Sciatic nerve (tissue), 2 donors: Measurements from ENCODE around the gene AK8. TPM values are rescaled to one million over a fixed set of nuclear protein-coding genes. Genes with fewer than 3 reads are reported as not detected.

Source experiments
- ATAC-seq: fragments of 200-7000 bp; cut with Tn5 transposase; one replicate; pipeline ENCODE4 v1.9.1; 2020; ENCODE audit warnings: mild to moderate bottlenecking, moderate library complexity
- DNase-seq: peaks from one replicate; pipeline ENCODE4 v3.0.0-alpha.2; 2020; ENCODE audit warnings: low spot score
- intact Hi-C: fragments of 100-400 bp; cut with DNase I; formaldehyde crosslinking; loops from one replicate; pipeline ENCODE4 v1.14.2; 2022
- total RNA-seq: library from RNA; stranded (reverse); fragmentation: NEBNext Ultra II Directional; extraction: Animal tissue kit (Norgen Biotek cat#: 25700); gene quantifications from one replicate; pipeline ENCODE4 v1.2.1, GENCODE V29; 2021
- donor health status: DM: no; HTN: no; CAD: no.
- donor health status: DM: no; HTN: no; CAD: no.

The AK8 gene
- total RNA-seq, 1 donor from 2014 or later, result 1.6 TPM

DNA sequence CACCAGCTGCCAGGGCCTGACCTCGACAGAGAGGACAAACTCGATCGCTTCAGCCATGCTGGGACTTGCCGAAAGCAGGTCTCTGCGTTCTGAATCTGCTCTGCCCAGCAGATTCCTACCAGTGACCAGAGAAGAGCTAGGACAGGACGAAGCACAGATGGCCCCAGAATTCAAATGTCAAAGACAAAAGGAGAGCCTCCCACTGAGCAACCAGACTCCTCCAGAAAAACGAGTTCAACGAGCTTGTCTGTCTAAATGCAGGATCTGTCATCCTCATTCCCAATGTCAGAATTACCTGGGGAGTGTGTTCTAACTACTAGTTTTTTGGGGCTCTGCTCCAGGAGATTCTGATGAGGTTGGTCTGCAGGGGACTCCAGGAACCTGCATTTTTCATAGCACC, 13.4 kb downstream of the AK8 start:
- intact Hi-C loops, result no loop called here
- ATAC-seq (no peak), DNase-seq (no peak)

DNA sequence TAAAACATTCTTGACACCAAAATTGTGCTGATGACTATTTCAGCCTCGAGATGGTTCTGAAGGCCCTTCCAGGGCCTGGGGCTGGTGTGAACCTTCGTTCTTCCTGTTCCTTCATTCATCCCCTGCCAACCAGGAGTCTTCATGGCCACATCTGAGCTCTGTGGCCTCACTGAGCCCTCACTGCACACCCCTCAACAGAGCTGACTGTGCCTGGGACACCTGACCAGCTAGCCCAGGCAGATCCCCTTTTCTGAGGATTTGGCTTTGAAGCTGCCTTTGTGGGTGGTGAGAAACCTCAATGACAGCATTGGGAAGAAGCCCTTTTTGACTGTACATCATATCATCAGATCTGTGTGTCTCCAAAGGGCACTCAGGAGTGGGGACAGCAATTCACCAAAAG, 13.8 kb downstream of the AK8 start:
- DNase-seq, result no peak
- intact Hi-C loops, result no loop called here
- ATAC-seq, result no peak

DNA sequence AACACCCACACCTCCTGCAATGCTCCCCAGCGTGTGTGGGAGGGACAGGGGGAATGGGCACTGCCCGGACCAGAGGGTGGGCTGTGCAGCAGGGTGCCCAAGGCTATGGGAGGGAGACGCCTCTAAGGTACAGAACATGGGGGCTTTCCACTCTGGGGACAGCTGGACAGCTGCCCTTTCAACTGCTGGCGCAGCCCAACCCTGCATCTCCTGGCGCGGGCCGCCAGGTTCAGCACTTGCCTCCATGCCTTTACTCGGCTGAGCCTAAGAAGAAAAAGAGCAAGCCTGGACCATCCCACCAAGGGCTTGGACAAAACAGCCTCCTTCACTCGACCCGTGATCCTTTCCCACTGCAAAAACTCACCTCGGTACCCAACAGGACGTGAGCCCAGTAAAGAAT, 15.0 kb downstream of the AK8 start:
- intact Hi-C loops, result no loop called here

DNA sequence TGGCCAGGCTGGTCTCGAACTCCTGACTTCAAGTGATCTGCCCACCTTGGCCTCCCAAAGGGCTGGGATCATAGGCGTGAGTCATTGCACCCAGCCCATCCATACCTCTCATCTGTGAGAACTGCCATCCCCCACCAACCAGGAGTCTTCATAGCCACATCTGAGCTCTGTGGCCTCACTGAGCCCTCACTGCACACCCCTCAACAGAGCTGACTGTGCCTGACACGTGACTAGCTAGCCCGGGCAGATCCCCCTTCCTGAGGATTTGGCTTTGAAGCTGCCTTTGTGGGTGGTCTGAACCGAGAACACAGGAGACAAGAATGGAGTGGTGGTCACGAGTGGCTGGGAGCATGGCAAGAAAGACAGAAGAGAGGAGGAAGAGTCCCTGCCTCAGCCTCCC, 15.6 kb downstream of the AK8 start:
- ATAC-seq (no peak), DNase-seq (no peak)
- intact Hi-C loops, result no loop called here

More for the DNA sequence above, 15.0 kb downstream of the AK8 start:
- ATAC-seq, result no peak
- no peak for DNase-seq

DNA sequence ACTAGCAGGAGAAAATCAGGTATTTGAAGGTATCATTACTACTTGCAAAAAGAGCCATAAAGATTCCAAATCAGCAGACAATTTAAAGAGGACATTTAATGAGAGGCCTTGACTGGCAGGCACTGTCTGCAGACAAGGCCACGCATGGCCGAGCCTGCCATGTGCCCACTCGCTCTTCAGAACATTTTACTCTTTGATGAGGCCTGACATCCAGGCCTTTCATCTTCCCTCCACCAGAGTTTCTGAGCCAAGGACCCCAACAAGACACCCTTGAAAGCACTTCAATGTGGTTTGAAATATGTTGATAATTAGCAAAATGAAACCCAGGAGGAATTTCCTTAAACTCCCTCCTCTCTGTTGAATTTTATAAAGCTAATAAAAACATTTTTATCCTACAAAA, 16.4 kb downstream of the AK8 start:
- ATAC-seq, result no peak
- intact Hi-C loops, result no loop called here
- no peak for DNase-seq

DNA sequence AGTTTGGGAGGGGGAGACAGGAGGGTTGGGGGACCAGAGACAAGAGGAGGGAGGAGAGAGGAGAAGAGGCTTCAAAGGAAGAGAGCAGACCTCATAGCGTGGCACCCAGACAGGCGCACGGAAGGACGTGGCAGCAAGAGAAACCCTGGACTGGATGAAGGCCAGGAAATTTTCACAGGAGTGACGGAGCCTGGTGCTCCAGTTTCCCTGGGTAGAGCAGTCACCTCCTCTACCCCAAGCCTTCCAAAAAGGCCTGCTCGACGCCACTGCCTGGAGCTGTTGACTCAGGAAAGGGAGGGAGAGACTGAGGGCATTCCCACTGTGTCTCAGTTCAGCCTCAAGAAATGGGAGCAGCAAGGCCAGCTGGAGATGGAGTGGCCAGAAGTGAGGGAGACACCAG, 19.3 kb downstream of the AK8 start:
- intact Hi-C loops, result no loop called here
- ATAC-seq (no peak), DNase-seq (no peak)

DNA sequence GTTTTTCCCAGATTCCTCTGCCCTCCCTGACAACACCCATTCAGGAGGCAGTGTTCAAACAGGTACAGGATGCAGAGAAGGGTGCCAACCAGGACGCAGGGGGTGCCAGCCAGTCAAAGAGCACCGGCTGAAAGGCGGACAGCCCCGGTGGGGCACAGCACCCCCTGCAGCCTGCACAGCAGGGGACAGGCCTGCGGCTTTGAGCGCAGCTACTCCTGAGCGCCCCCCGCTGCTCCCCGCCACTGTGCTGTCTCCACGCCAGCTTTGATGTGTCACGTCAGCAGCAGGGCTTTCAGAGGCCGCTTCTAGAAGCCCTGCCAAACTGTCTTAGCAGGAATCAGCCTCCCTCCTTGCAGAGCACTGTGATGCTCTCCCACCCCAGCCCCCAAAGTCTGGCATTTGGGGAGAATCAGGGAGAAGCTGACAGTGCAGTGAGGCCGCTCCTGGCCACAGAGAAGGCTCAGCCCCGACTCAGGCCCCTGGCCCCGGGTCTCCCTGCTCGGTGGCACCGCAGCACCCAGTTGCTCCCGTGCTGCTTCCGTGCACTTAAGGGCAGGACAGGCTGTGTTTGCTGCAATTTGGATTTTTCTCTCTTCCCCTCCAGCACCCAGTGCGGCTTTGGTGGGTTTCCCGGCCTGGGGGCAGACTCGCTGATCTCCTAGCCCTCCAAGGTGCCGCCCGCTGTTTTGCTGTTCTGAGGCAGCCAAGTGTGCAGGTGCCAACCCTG, 20.3 kb downstream of the AK8 start:
- no peak for DNase-seq
- peak; percentile 71 for ATAC-seq
- intact Hi-C loops, result no loop called here

DNA sequence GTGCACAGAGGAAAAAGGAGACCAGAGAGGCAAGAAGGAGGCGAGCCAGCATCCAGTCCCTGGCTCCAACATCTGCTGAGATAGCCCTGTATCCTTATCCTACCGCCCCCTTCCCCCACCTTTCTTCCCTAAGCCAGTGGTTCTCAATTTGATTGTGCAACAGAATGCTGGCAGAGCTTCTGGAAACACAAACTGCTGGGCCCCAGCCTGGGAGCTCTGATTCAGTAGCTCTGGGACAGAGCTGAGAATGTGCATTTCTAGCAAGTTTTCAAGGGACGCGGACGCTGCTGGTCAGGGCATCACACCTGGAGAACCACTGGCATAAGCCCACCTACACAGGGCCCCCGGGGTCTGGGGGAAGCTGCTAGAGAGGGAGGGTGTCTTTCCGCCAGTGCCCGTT, 21.1 kb downstream of the AK8 start:
- intact Hi-C loops, result no loop called here
- ATAC-seq (peak; percentile 96), DNase-seq (peak; percentile 75)

DNA sequence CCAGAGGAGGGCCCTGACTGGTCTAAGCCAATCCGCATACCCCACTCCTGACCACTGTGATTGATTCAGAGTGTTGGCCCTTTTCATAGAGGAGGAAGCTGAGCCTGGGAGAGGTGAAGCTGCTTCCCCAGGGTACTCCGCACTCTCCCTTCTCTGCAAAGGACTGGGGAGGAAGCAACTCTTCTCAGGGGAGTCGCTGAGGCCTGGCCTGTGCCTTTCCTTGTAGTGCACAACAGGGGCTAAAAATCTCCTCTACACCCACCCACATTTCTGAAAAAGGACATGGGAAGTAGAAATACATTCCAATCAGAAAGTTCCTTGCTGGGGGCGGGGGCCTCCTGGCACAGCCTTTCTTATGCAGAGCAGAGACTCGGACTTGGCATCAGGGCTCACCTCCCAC, 22.2 kb downstream of the AK8 start:
- DNase-seq (no peak), ATAC-seq (no peak)
- intact Hi-C loops, result no loop called here

DNA sequence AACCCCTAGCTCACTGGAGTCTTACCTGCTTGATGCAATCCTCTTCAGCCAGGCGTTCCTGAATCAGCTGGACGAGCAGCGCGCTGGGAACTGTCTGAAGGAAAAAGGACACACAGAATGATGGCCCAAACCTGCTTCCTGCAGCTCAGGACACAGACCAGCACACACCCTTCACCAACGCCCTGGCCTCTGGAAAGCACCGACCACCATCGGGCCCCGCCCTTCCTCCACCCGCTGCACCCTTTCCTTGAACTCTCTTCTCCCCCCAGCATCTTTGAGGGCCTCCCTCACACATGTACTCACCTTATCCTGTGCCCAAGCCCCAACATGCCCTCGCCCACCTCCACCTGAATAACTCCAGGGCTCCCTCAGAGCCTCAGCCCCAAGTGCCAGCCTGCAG, 23.3 kb downstream of the AK8 start:
- DNase-seq, result no peak
- intact Hi-C loops, result no loop called here

DNA sequence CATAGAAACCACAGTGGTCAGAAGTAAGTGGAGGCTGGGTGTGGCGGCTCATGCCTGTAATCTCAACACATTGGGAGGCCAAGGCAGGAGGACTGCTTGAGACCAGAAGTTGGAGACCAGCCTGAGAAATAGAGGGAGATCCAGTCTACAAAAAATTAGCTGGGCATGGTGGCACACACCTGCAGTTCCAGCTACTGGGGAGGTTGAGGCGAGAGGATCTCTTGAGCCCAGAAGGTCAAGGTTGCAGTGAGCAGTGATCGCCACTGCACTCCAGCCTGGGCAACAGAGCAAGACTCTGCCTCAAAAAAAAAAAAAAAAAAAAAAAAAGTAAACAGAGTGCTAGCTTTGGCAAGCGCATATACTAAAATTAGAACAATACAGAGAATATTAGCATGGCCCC, 24.6 kb downstream of the AK8 start:
- ATAC-seq, result no peak
- intact Hi-C loops, result no loop called here

More for the DNA sequence above, 23.3 kb downstream of the AK8 start:
- ATAC-seq, result no peak

DNA sequence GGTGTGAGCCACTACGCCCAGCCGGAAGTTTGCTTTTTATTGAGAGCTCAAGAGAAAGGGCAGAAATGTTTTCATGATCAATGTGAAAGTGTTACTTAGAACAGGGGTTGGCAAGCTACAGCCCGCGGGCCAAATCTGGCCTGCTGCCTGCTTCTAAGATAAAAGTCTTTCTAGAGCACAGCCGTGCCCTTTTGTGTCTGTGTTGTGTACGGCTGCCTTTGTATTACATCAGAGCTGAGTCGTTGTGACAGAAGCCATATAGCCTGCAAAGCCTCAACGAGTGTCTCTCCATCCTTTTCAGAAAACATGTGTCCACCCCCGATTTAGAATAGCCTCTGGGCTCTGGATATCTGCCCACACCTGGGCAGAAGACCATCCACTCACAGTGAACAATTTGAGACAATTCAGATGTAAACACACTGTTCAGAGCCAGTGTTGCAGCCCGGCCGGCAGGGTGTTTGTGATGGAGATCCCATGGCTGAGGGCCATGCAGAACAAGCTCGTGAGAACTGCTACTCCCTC, 28.8 kb downstream of the AK8 start:
- no peak for DNase-seq
- intact Hi-C loops, result no loop called here
- ATAC-seq, result no peak

More for the DNA sequence above, 24.6 kb downstream of the AK8 start:
- DNase-seq, result no peak

DNA sequence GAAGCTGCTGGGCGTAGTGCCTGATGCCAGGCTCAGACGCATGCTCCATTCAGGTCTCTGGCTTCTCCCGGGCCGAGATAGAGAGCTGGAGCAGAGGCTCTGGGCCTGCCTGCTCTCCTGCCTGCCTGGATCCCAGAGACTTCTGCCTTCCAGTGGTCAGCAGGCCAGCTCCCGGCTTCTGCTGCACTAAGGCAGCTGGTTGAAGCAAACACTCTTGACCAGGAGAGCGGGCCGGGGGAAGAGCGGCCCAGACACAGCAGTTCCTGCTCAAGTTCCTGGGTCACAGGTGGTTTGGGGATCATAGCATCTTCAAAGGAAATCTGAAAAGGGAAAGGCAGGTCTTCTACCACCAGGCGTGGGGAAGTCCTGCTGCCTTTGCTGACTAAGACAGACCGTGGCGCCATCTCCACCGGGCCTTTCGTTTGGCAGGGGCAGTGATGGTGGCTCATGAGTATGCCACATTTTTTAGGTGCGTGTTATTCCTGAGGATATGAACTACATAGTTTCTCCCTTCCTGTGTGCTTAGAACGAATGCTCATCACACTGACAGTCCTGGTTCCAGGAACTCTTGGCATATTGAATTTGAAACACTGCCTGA, 31.1 kb downstream of the AK8 start:
- no peak for ATAC-seq
- intact Hi-C loops, result no loop called here
- no peak for DNase-seq

DNA sequence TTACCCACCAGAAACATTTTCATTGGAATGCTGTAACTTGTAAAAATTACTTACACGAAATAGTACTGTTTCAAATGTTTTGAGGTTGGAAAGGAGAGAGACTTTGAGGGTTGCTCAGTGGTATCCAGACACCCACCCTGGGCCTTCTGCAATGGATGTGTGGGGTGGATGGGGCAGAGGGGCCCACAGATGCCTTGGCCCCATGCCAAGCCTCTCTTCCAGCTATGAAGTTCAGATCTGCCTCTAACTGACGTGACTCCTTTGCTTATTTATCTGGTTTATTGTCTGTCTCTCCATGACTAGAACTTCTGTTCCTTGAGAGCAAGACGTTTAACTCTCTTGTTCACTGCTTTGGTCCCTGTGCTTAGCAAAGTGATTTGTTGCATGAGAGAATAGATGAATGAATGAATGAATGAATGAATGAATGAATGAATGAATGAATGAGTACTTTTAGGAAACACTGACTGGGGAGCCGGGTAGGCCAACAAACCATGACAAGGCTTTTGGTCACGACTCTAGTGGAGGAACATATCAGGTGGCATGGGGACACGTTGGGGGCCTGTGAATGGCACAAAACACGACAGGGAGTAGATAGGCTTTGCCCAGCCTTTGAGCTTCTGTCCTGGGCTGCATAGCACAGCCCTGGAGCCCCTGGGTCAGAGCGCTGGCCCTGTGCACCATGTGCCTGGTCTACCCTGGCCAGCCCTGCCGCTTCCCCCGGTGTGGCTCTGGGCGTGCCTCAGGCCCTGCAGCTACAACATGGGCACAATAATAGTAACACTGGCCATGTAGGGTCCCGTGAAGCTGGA, 31.8 kb downstream of the AK8 start:
- no peak for ATAC-seq
- DNase-seq, result no peak
- intact Hi-C loops, result no loop called here

DNA sequence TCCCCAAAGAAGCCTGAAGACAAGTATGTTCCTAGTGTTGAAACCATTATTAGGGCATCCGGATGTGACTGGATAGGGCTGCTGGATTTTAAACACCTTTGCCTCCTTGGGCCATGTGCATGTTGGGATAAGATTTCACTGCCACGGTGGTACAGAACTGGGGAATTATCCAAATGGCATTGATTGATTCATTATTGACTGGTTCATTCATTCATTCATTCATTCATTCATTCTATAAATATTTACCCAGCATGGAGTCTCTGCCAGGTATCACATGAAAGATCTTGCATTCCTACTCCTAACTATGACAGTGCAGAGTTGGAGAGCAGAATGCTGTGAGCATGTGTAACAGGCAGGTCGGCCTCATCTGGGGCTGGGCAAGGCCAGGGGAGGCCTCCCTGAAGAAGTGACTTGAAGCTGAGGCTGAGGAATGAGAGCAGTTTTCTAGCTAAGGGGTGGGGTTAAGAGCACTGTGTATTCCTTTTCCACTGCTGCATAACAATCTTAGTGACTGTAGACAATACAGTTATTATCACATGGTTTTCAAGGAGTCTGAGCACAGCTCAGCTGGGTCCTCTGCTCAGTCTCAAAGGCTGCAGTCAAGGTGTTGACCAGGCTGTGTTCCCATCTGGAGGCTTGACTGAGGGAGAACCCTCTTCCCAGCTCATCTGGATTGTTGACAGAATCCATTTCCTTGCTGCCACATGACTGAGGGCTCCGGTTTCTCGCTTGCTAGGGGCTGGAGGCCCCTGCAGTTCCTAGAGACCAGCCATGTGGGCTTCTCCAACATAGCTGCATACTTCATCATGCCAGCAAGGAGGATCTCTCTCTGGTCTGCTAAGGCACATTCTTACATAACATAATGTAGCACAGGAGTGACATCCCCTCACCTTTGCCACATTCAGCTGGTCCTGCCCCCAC, 35.7 kb downstream of the AK8 start:
- intact Hi-C loops, result no loop called here
- no peak for ATAC-seq

DNA sequence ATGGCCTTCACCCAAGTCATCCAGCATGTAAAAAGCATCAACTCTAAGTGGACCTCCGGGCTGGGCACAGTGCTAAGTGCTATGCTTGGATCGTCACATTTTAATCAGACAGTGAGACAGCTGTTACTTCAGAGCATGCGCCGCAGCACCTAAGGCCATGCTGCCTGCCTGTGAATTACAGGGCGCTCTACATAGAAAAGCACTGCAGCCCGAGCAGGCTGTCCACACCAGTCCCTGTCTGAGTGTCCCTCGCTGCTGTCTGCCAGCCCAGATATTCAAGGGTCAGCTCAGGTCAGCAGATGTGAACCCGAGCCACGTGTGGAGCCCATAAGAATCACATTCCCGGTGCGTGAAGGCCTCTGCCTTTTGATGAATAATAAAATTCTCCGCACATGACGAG, 37.1 kb downstream of the AK8 start:
- ATAC-seq (no peak), DNase-seq (peak; percentile 34)
- intact Hi-C loops, result no loop called here

More for the DNA sequence above, 35.7 kb downstream of the AK8 start:
- peak; percentile 17 for DNase-seq

DNA sequence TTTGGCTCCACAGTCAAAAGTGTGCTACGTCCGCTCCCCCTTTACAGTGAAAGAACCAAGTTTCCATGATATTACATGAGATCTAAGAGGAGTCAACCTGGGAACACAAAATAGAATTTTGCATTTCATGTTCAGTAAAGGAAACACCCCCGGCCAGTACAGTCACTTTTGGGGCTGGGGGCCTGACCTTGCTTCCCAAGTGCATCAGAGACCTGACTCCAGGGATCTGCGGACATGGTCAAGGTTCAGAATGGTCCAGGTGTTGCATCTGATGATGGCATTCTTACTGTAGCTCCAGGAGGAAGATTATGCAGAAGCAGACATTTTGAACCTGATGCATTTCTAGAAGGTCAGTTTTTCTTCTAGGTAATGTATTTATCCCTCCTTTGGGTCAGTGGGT, 39.8 kb downstream of the AK8 start:
- no peak for ATAC-seq
- intact Hi-C loops, result no loop called here
- peak; percentile 8 for DNase-seq

DNA sequence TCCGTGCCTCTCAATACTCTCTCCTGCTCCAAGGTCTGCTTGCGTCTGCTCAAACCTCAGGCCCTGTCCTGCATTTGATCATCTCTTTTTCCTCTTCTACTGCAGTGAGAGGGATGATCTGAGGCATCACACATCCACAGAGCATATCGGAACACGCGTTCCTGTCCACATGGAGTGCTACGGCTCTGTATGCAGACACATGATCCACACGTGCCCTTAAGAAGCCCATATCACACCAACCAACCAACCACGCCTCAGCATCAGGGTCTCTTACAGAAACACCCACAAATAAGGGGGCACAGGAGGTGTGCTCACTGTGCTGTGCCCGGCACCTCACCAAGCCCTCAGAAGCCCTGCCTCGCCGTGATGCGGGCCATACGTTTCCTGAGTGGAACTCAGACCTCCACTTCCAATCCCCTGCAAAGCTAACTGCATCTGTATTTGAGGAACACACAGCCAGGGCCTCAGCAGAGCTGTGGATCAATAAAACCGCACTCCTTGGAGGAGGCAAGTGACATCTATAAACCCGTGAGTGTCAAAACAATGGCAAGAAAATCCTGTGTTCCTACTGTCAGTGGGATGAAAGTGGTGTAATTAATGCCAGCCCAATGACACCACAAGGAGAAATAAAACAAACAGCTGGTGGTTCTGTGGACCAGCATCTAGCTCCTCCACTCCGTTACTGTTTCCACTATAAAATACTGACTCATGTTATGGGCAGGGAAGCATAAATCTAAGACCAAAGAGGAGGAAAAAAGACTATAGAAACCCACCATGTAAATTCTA, 40.4 kb downstream of the AK8 start:
- ATAC-seq (no peak), DNase-seq (peak; percentile 10)
- intact Hi-C loops, result no loop called here
